Caco-2 (cell line): ENCODE measurements around the gene F13B. TPM values are rescaled to one million over a fixed set of nuclear protein-coding genes. Genes with fewer than 3 reads are reported as not detected.
"Not testable (repeated sequence)": the region's sequence is repeated elsewhere in the genome, so short reads cannot be mapped to it uniquely, and the experiment has no call there.

Experiments used
- BruUV-seq: library from RNA; stranded (reverse); fragments of 400-500 nt; replicated peaks from 2 replicates; lab custom pipeline; 2021; lab: Mats Ljungman, UMichigan
- CTCF ChIA-PET: fragments of 300-600 bp; sonication (Branson Sonifier 250); formaldehyde crosslinking; loops from one replicate; lab custom pipeline; 2022; ENCODE audit warnings: antibody characterized with exemption; lab: Charles Lee
- POLR2A ChIA-PET: fragments of 300-600 bp; sonication (Branson Sonifier 250); formaldehyde crosslinking; loops from one replicate; lab custom pipeline; 2022; ENCODE audit warnings: antibody characterized with exemption; lab: Charles Lee
- DNase-seq, 2 experiments: peaks; one replicate each; pipeline versions ENCODE4 v3.0.0 to v3.0.0-alpha.2; 2020 to 2022
- H3K27me3 ChIP-seq: replicated peaks from 2 replicates; pipeline ENCODE4 v1.6.0; 2011; ENCODE audit warnings: low read length; ENCODE audit not compliant: control insufficient read depth, insufficient read depth
- H3K36me3 ChIP-seq: 2 replicates; pipeline ENCODE4 v1.5.1; 2011; ENCODE audit warnings: low read length; ENCODE audit not compliant: control insufficient read depth, insufficient read depth
- H3K4me1 ChIP-seq: fragments of 250-450 bp; sonication (Bioruptor Pico); 2 replicates; pipeline ENCODE4 v1.5.1; 2020; ENCODE audit warnings: mild to moderate bottlenecking
- H3K4me3 ChIP-seq: 2 replicates; pipeline ENCODE4 v1.5.1; 2011; ENCODE audit warnings: low read depth, mild to moderate bottlenecking, control low read depth, low read length
- H3K9me3 ChIP-seq: fragments of 250-450 bp; sonication (Bioruptor Pico); 2 replicates; pipeline ENCODE4 v1.5.1; 2020; ENCODE audit warnings: mild to moderate bottlenecking, moderate library complexity
- H3K27ac Mint-ChIP-seq: one replicate; pipeline ENCODE4 v1.8.0; 2022; ENCODE audit warnings: mixed read lengths; ENCODE audit not compliant: unreplicated experiment
- H3K27me3 Mint-ChIP-seq: one replicate; pipeline ENCODE4 v1.8.0; 2022; ENCODE audit warnings: mixed read lengths; ENCODE audit not compliant: insufficient read depth, unreplicated experiment
- H3K36me3 Mint-ChIP-seq: one replicate; pipeline ENCODE4 v1.8.0; 2022; ENCODE audit warnings: mild to moderate bottlenecking, mixed read lengths; ENCODE audit not compliant: insufficient read depth, unreplicated experiment
- H3K4me1 Mint-ChIP-seq: one replicate; pipeline ENCODE4 v1.8.0; 2022; ENCODE audit warnings: low read depth, mixed read lengths; ENCODE audit not compliant: unreplicated experiment
- H3K4me3 Mint-ChIP-seq: one replicate; pipeline ENCODE4 v1.8.0; 2022; ENCODE audit warnings: mild to moderate bottlenecking, moderate library complexity, mixed read lengths; ENCODE audit not compliant: unreplicated experiment
- H3K9me3 Mint-ChIP-seq: one replicate; pipeline ENCODE4 v1.8.0; 2022; ENCODE audit warnings: mixed read lengths; ENCODE audit not compliant: unreplicated experiment
- CTCF ChIP-seq, 2 experiments: fragments of 200-600 bp in 1 of 2; IDR thresholded peaks; 1 replicate in 1 of 2; 2 replicates in 1 of 2; pipeline versions ENCODE4 v1.5.1 to v1.8.0; 2011 to 2022; ENCODE audit warnings: antibody characterized with exemption in 1 of 2, control low read depth in 1 of 2, inconsistent platforms in 1 of 2, low read depth in 1 of 2, low read length in 1 of 2, mild to moderate bottlenecking in 1 of 2, moderate library complexity in 1 of 2; ENCODE audit not compliant: insufficient read depth in 1 of 2, severe bottlenecking in 1 of 2, unreplicated experiment in 1 of 2
- intact Hi-C: fragments of 100-400 bp; cut with micrococcal nuclease; formaldehyde crosslinking; loops from one replicate; pipeline ENCODE4 v1.10.0; 2022; ENCODE audit not compliant: unreplicated experiment
- total RNA-seq: library from RNA; stranded (reverse); gene quantifications from 2 replicates; pipeline ENCODE4 v1.2.3, GENCODE V29; 2022

The F13B gene
- total RNA-seq, 1 experiment from 2014 or later = not detected

GRCh38 chr1:197099444-197099843 lies 32.4 kb upstream of the F13B start:
- no peak overlapping the region for H3K4me3 ChIP-seq
- CTCF ChIA-PET = no interaction called here
- H3K36me3 ChIP-seq = peaks cover 1% of the 10 kb centered on the region; the same call in 1 of the 2 replicates
- Mint-ChIP-seq H3K36me3 (peaks cover 19% of the 10 kb centered on the region), H3K27me3 (no peaks in the 10 kb centered on the region), H3K9me3 (no peaks in the 10 kb centered on the region), H3K27ac (no peak overlapping the region), H3K4me3 (no peak overlapping the region), H3K4me1 (no peaks in the 10 kb centered on the region)
- no TSS peak for BruUV-seq
- no peak for TF ChIP-seq CTCF (IDR thresholded peaks at IDR 0.05; ENCODE audit: insufficient read depth in 1 of 2, low read depth in 1 of 2, low read length in 1 of 2, severe bottlenecking in 1 of 2, unreplicated experiment in 1 of 2)
- H3K4me1 ChIP-seq = no peaks in the 10 kb centered on the region
- H3K27me3 ChIP-seq = no peaks in the 10 kb centered on the region
- POLR2A ChIA-PET = no interaction called here
- no peaks in the 10 kb centered on the region for H3K9me3 ChIP-seq
- intact Hi-C loops = no loop called here
- no peak for DNase-seq

GRCh38 chr1:197096971-197097370 lies 29.9 kb upstream of the F13B start:
- H3K27me3 Mint-ChIP-seq, H3K27me3 ChIP-seq, H3K9me3 ChIP-seq, DNase-seq, H3K4me1 ChIP-seq, CTCF ChIA-PET, H3K4me1 Mint-ChIP-seq, H3K9me3 Mint-ChIP-seq, H3K4me3 ChIP-seq, POLR2A ChIA-PET, H3K4me3 Mint-ChIP-seq, H3K27ac Mint-ChIP-seq, BruUV-seq, intact Hi-C loops, H3K36me3 ChIP-seq: not testable (repeated sequence)
- peaks cover 15% of the 10 kb centered on the region for H3K36me3 Mint-ChIP-seq

- H3K4me3 ChIP-seq = no peak overlapping the region
- Mint-ChIP-seq H3K27ac (no peak overlapping the region), H3K36me3 (peaks cover 15% of the 10 kb centered on the region), H3K27me3 (no peaks in the 10 kb centered on the region), H3K4me1 (no peaks in the 10 kb centered on the region), H3K4me3 (no peak overlapping the region), H3K9me3 (no peaks in the 10 kb centered on the region)
- no peak for TF ChIP-seq CTCF (IDR thresholded peaks at IDR 0.05; ENCODE audit: insufficient read depth in 1 of 2, low read depth in 1 of 2, low read length in 1 of 2, severe bottlenecking in 1 of 2, unreplicated experiment in 1 of 2)
- no peaks in the 10 kb centered on the region for H3K4me1 ChIP-seq
- POLR2A ChIA-PET = no interaction called here
- no peak for DNase-seq
- no TSS peak for BruUV-seq
- no peaks in the 10 kb centered on the region for H3K9me3 ChIP-seq
- intact Hi-C loops = no loop called here
- no peaks in the 10 kb centered on the region for H3K36me3 ChIP-seq
- CTCF ChIA-PET = no interaction called here
- no peaks in the 10 kb centered on the region for H3K27me3 ChIP-seq
Observed at GRCh38 chr1:197096137-197096536, 29.1 kb upstream of the F13B start.
